ENCODE measurements around the gene MED12L. TPM values are rescaled to one million over a fixed set of nuclear protein-coding genes. Genes with fewer than 3 reads are reported as not detected.
"Not testable (repeated sequence)": the region's sequence is repeated elsewhere in the genome, so short reads cannot be mapped to it uniquely, and the experiment has no call there.

MED12L gene
- 1 to 10 TPM; 4.4 to 5.8 TPM for total RNA-seq

GRCh38 chr3:151085227-151085888 is at the start of gene MED12L:
MED12L (plus strand) TSS chr3:151085664; CDS start chr3:151086927, 1,263 bp downstream.
- H3K27me3 Mint-ChIP-seq (ENCODE audit: low read depth), result peaks cover 48% of the 10 kb centered on the region
- peak; percentile 76 for ATAC-seq (replicated peaks in 1 of 2)
- peaks cover 3 to 5% of the 10 kb centered on the region in 2 donors for H3K36me3 Mint-ChIP-seq (ENCODE audit: insufficient read depth in 2 of 2)
- H3K4me1 Mint-ChIP-seq (ENCODE audit: low read depth), result peaks cover 4% of the 10 kb centered on the region
- no peak within 1 kb of the TSS for H3K27ac Mint-ChIP-seq
- peak within 1 kb of the TSS; percentile 90 to 91 for H3K4me3 Mint-ChIP-seq
- peak; percentile 82 for DNase-seq
- no peaks in the 10 kb centered on the region for H3K9me3 Mint-ChIP-seq

- Mint-ChIP-seq H3K27ac (no peak overlapping the region), H3K27me3 (ENCODE audit: low read depth) (no peaks in the 10 kb centered on the region), H3K4me3 (no peak overlapping the region), H3K4me1 (ENCODE audit: low read depth) (no peaks in the 10 kb centered on the region), H3K9me3 (no peaks in the 10 kb centered on the region), H3K36me3 (ENCODE audit: insufficient read depth in 2 of 2) (no peaks in the 10 kb centered on the region)
- ATAC-seq (replicated peaks in 1 of 2) (no peak), DNase-seq (no peak)
Measured at GRCh38 chr3:151037746-151038477, 47.6 kb upstream of the MED12L start.

- peaks cover 7% of the 10 kb centered on the region for H3K27me3 Mint-ChIP-seq (ENCODE audit: low read depth)
Measured at GRCh38 chr3:151044706-151045105, 40.8 kb upstream of the MED12L start.

GRCh38 chr3:151047636-151048035 is 37.8 kb upstream of the MED12L start:
- Mint-ChIP-seq H3K4me1 (ENCODE audit: low read depth) (no peaks in the 10 kb centered on the region), H3K36me3 (ENCODE audit: insufficient read depth in 2 of 2) (no peaks in the 10 kb centered on the region), H3K27ac (no peak overlapping the region), H3K9me3 (no peaks in the 10 kb centered on the region), H3K27me3 (ENCODE audit: low read depth) (peaks cover 13% of the 10 kb centered on the region), H3K4me3 (no peak overlapping the region)
- no peak for DNase-seq
- no peak for ATAC-seq (replicated peaks in 1 of 2)

More at GRCh38 chr3:151044706-151045105, 40.8 kb upstream of the MED12L start:
- H3K9me3 Mint-ChIP-seq, result no peaks in the 10 kb centered on the region
- no peaks in the 10 kb centered on the region for H3K36me3 Mint-ChIP-seq (ENCODE audit: insufficient read depth in 2 of 2)
- DNase-seq, result no peak
- no peak overlapping the region for H3K4me3 Mint-ChIP-seq
- no peak for ATAC-seq (replicated peaks in 1 of 2)
- no peak overlapping the region for H3K27ac Mint-ChIP-seq
- no peaks in the 10 kb centered on the region for H3K4me1 Mint-ChIP-seq (ENCODE audit: low read depth)

GRCh38 chr3:151051533-151051932 is 33.9 kb upstream of the MED12L start:
- DNase-seq (no peak), ATAC-seq (replicated peaks in 1 of 2) (no peak)
- Mint-ChIP-seq H3K9me3 (no peaks in the 10 kb centered on the region), H3K27ac (no peak overlapping the region), H3K36me3 (ENCODE audit: insufficient read depth in 2 of 2) (no peaks in the 10 kb centered on the region), H3K4me1 (ENCODE audit: low read depth) (no peaks in the 10 kb centered on the region), H3K27me3 (ENCODE audit: low read depth) (peaks cover 15% of the 10 kb centered on the region), H3K4me3 (no peak overlapping the region)

- peaks cover 15% of the 10 kb centered on the region for H3K27me3 Mint-ChIP-seq (ENCODE audit: low read depth)
- no peaks in the 10 kb centered on the region for H3K36me3 Mint-ChIP-seq (ENCODE audit: insufficient read depth in 2 of 2)
- ATAC-seq (replicated peaks in 1 of 2) (no peak), DNase-seq (no peak)
- no peaks in the 10 kb centered on the region for H3K9me3 Mint-ChIP-seq
- no peaks in the 10 kb centered on the region for H3K4me1 Mint-ChIP-seq (ENCODE audit: low read depth)
- H3K27ac Mint-ChIP-seq, result no peak overlapping the region
- H3K4me3 Mint-ChIP-seq, result no peak overlapping the region
Measured at GRCh38 chr3:151052346-151052745, 33.1 kb upstream of the MED12L start.

GRCh38 chr3:151052756-151053155 is 32.7 kb upstream of the MED12L start:
- Mint-ChIP-seq H3K27me3 (ENCODE audit: low read depth) (peaks cover 15% of the 10 kb centered on the region), H3K36me3 (ENCODE audit: insufficient read depth in 2 of 2) (no peaks in the 10 kb centered on the region), H3K4me1 (ENCODE audit: low read depth) (no peaks in the 10 kb centered on the region), H3K4me3 (no peak overlapping the region), H3K9me3 (no peaks in the 10 kb centered on the region), H3K27ac (no peak overlapping the region)
- no peak for ATAC-seq (replicated peaks in 1 of 2)
- DNase-seq, result no peak

- Mint-ChIP-seq H3K27me3 (ENCODE audit: low read depth) (peaks cover 9% of the 10 kb centered on the region), H3K27ac (no peak overlapping the region), H3K4me3 (no peak overlapping the region), H3K9me3 (no peaks in the 10 kb centered on the region), H3K4me1 (ENCODE audit: low read depth) (no peaks in the 10 kb centered on the region), H3K36me3 (ENCODE audit: insufficient read depth in 2 of 2) (no peaks in the 10 kb centered on the region)
- no peak for DNase-seq
- ATAC-seq (replicated peaks in 1 of 2), result no peak
Measured at GRCh38 chr3:151058740-151059139, 26.7 kb upstream of the MED12L start.

GRCh38 chr3:151062611-151063010 is 22.9 kb upstream of the MED12L start:
- H3K4me3 Mint-ChIP-seq, result no peak overlapping the region
- ATAC-seq (replicated peaks in 1 of 2) (no peak), DNase-seq (no peak)
- no peaks in the 10 kb centered on the region for H3K27me3 Mint-ChIP-seq (ENCODE audit: low read depth)
- H3K27ac Mint-ChIP-seq, result no peak overlapping the region
- H3K4me1 Mint-ChIP-seq (ENCODE audit: low read depth), result no peaks in the 10 kb centered on the region
- no peaks in the 10 kb centered on the region for H3K36me3 Mint-ChIP-seq (ENCODE audit: insufficient read depth in 2 of 2)
- no peaks in the 10 kb centered on the region for H3K9me3 Mint-ChIP-seq

- DNase-seq (peak in 1 of 2 donors; percentile 9), ATAC-seq (replicated peaks in 1 of 2) (peak in 1 of 2 donors; percentile 42)
- Mint-ChIP-seq H3K4me3 (no peak overlapping the region), H3K9me3 (no peaks in the 10 kb centered on the region), H3K4me1 (ENCODE audit: low read depth) (no peaks in the 10 kb centered on the region), H3K36me3 (ENCODE audit: insufficient read depth in 2 of 2) (no peaks in the 10 kb centered on the region), H3K27me3 (ENCODE audit: low read depth) (no peaks in the 10 kb centered on the region), H3K27ac (no peak overlapping the region)
Measured at GRCh38 chr3:151067158-151067557, 18.3 kb upstream of the MED12L start.

- not testable (repeated sequence) for DNase-seq; H3K9me3 Mint-ChIP-seq; H3K27ac Mint-ChIP-seq; H3K4me3 Mint-ChIP-seq; H3K27me3 Mint-ChIP-seq (ENCODE audit: low read depth); ATAC-seq (replicated peaks in 1 of 2); H3K36me3 Mint-ChIP-seq (ENCODE audit: insufficient read depth in 2 of 2); H3K4me1 Mint-ChIP-seq (ENCODE audit: low read depth)
Measured at GRCh38 chr3:151072842-151073241, 12.6 kb upstream of the MED12L start.

GRCh38 chr3:151074256-151074655 is 11.2 kb upstream of the MED12L start:
- no peaks in the 10 kb centered on the region for H3K36me3 Mint-ChIP-seq (ENCODE audit: insufficient read depth in 2 of 2)
- H3K4me3 Mint-ChIP-seq, result no peak overlapping the region
- no peak overlapping the region for H3K27ac Mint-ChIP-seq
- H3K9me3 Mint-ChIP-seq, result no peaks in the 10 kb centered on the region
- no peaks in the 10 kb centered on the region for H3K4me1 Mint-ChIP-seq (ENCODE audit: low read depth)
- DNase-seq (no peak), ATAC-seq (replicated peaks in 1 of 2) (no peak)
- H3K27me3 Mint-ChIP-seq (ENCODE audit: low read depth), result peaks cover 5% of the 10 kb centered on the region

GRCh38 chr3:151075869-151076562 is 9.4 kb upstream of the MED12L start:
- Mint-ChIP-seq H3K4me3 (no peak overlapping the region), H3K27me3 (ENCODE audit: low read depth) (peaks cover 21% of the 10 kb centered on the region), H3K36me3 (ENCODE audit: insufficient read depth in 2 of 2) (no peaks in the 10 kb centered on the region), H3K4me1 (ENCODE audit: low read depth) (no peaks in the 10 kb centered on the region), H3K27ac (no peak overlapping the region), H3K9me3 (no peaks in the 10 kb centered on the region)
- peak in 1 of 2 donors; percentile 49 for ATAC-seq (replicated peaks in 1 of 2)
- DNase-seq, result no peak

Data from activated T-cell treated with anti-CD3 and anti-CD28 coated beads, Interleukin-2, amount 50 U/mL, for 72 hours (primary cell).